CD14-positive monocyte (primary cell): Measurements from ENCODE around the gene GULP1. TPM values are rescaled to one million over a fixed set of nuclear protein-coding genes. Genes with fewer than 3 reads are reported as not detected.

Experiments used
- DNase-seq, 3 donors: peaks; one replicate each; pipeline ENCODE4 v3.0.0-alpha.2; 2011 to 2022
- H2AFZ ChIP-seq: 2 replicates; pipeline ENCODE4 v1.6.0; 2012; ENCODE audit warnings: mild to moderate bottlenecking, low read depth, low read length, inconsistent platforms; ENCODE audit not compliant: insufficient read depth, poor library complexity, severe bottlenecking
- H3K27ac ChIP-seq, 2 donors: 1 replicate in 1 of 2; 2 replicates in 1 of 2; pipeline ENCODE4 v1.5.1; 2012 to 2013; ENCODE audit warnings: low read length in 2 of 2, control low read depth in 1 of 2, inconsistent platforms in 1 of 2, low read depth in 1 of 2, mild to moderate bottlenecking in 1 of 2
- H3K27me3 ChIP-seq, 2 donors: one replicate each; pipeline versions ENCODE4 v1.6.0 to v1.6.1; 2011 to 2013; ENCODE audit warnings: low read length in 2 of 2; ENCODE audit not compliant: control insufficient read depth in 2 of 2, insufficient read depth in 2 of 2
- H3K36me3 ChIP-seq, 2 donors: replicated peaks in 1 of 2; 1 replicate in 1 of 2; 2 replicates in 1 of 2; pipeline versions ENCODE4 v1.5.1 to v1.6.1; 2012 to 2013; ENCODE audit warnings: low read length in 2 of 2, control low read depth in 1 of 2, inconsistent platforms in 1 of 2, mild to moderate bottlenecking in 1 of 2; ENCODE audit not compliant: insufficient read depth in 2 of 2, control insufficient read depth in 1 of 2
- H3K4me1 ChIP-seq, 2 donors: 1 replicate in 1 of 2; 2 replicates in 1 of 2; pipeline versions ENCODE4 v1.5.1 to v1.6.1; 2012 to 2013; ENCODE audit warnings: low read length in 2 of 2, control low read depth in 1 of 2, inconsistent platforms in 1 of 2, mild to moderate bottlenecking in 1 of 2, moderate library complexity in 1 of 2; ENCODE audit not compliant: insufficient read depth in 2 of 2, control insufficient read depth in 1 of 2
- H3K4me2 ChIP-seq: replicated peaks from 2 replicates; pipeline ENCODE3; 2012; ENCODE audit warnings: low read length, moderate library complexity, mild to moderate bottlenecking; ENCODE audit not compliant: poor library complexity, severe bottlenecking; ENCODE audit errors: extremely low read depth
- H3K4me3 ChIP-seq, 3 experiments: fragments of 200-600 bp in 1 of 3; sonication (generic) in 1 of 3; replicated peaks in 1 of 3; 1 replicate in 2 of 3; 2 replicates in 1 of 3; pipeline ENCODE4 v1.5.1; 2011 to 2013; ENCODE audit warnings: low read length in 3 of 3, mild to moderate bottlenecking in 3 of 3, control low read depth in 2 of 3, low read depth in 2 of 3, inconsistent platforms in 1 of 3, moderate library complexity in 1 of 3
- H3K79me2 ChIP-seq: 2 replicates; pipeline ENCODE4 v1.6.0; 2012; ENCODE audit warnings: mild to moderate bottlenecking, control low read depth, inconsistent platforms, low read length, moderate library complexity; ENCODE audit not compliant: insufficient read depth
- H3K9ac ChIP-seq: 2 replicates; pipeline ENCODE4 v1.6.0; 2017; ENCODE audit warnings: low read length, mild to moderate bottlenecking; ENCODE audit not compliant: insufficient read depth, poor library complexity, severe bottlenecking
- H3K9me3 ChIP-seq, 2 donors: replicated peaks in 1 of 2; 1 replicate in 1 of 2; 2 replicates in 1 of 2; pipeline versions ENCODE4 v1.5.1 to v1.6.1; 2012 to 2013; ENCODE audit warnings: low read length in 2 of 2, control low read depth in 1 of 2; ENCODE audit not compliant: control insufficient read depth in 1 of 2, insufficient read depth in 1 of 2
- H4K20me1 ChIP-seq: 2 replicates; pipeline ENCODE4 v1.6.0; 2012; ENCODE audit warnings: mild to moderate bottlenecking, low read length, control low read depth, moderate library complexity; ENCODE audit not compliant: insufficient read depth
- H3K27ac Mint-ChIP-seq, 7 donors: one replicate each; pipeline ENCODE4 v1.8.0; 2020; ENCODE audit warnings: mild to moderate bottlenecking in 7 of 7, mixed read lengths in 7 of 7, moderate library complexity in 6 of 7, inconsistent platforms in 2 of 7
- H3K27me3 Mint-ChIP-seq, 3 donors: one replicate each; pipeline ENCODE4 v1.8.0; 2021 to 2022; ENCODE audit warnings: low read depth in 3 of 3, mild to moderate bottlenecking in 3 of 3, mixed read lengths in 3 of 3, moderate library complexity in 3 of 3, inconsistent platforms in 1 of 3
- H3K36me3 Mint-ChIP-seq, 2 donors: one replicate each; pipeline ENCODE4 v1.8.0; 2020; ENCODE audit warnings: mixed read lengths in 2 of 2, inconsistent platforms in 1 of 2, mild to moderate bottlenecking in 1 of 2
- H3K4me1 Mint-ChIP-seq: one replicate; pipeline ENCODE4 v1.8.0; 2020; ENCODE audit warnings: mild to moderate bottlenecking, mixed read lengths
- H3K4me3 Mint-ChIP-seq, 2 donors: one replicate each; pipeline ENCODE4 v1.8.0; 2020; ENCODE audit warnings: mild to moderate bottlenecking in 2 of 2, mixed read lengths in 2 of 2, moderate library complexity in 1 of 2
- H3K9me3 Mint-ChIP-seq, 7 donors: one replicate each; pipeline ENCODE4 v1.8.0; 2020 to 2022; ENCODE audit warnings: mixed read lengths in 7 of 7, mild to moderate bottlenecking in 6 of 7, moderate library complexity in 6 of 7, inconsistent platforms in 2 of 7
- WGBS: methylation state at CpG from one replicate; pipeline ENCODE4 v1.1.5; 2013; ENCODE audit warnings: missing lambda C conversion rate; ENCODE audit not compliant: insufficient coverage; 5-methylcytosine and 5-hydroxymethylcytosine counted together
- intact Hi-C, 2 donors: fragments of 100-400 bp; cut with micrococcal nuclease; formaldehyde crosslinking; loops; one replicate each; pipeline versions ENCODE4 v1.15.0 to v1.15.1; 2023
- polyA plus RNA-seq, 3 donors: library from polyadenylated mRNA; depleted of rRNA in 1 of 3; unstranded in 2 of 3; stranded (reverse) in 1 of 3; fragments of 300-500 nt in 2 of 3; fragments of >200 nt in 1 of 3; fragmentation: Illumina TruSeq in 2 of 3; gene quantifications; 1 replicate in 2 of 3; 2 replicates in 1 of 3; pipeline ENCODE4 v1.2.3, GENCODE V29; 2012 to 2021
- TF ChIP-seq, protein P1 (sequence below): fragments of 200-600 bp; IDR thresholded peaks from one replicate; pipeline ENCODE4 v1.8.0; 2022; ENCODE audit warnings: antibody characterized with exemption, mild to moderate bottlenecking

GULP1 gene
- polyA plus RNA-seq, 3 donors: not detected

DNA sequence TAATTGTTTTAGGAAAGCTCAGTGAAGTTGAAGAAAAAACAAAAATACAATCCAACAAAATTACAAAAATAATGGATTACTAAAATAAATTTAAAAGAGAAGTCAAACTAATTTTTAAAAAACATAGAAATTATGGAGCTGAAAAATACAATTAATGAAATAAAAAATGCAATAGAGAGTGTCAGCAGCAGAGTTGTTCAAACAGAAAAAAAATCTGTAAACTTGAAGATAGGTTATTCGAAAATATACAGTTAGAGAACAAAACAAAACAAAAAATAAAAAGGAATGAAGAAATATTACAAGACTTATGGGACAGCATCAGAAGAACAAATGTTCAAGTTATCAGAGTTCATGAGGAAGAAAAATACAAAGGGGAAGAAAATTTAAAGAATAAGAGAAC is 114.7 kb downstream of the GULP1 start:
- H3K4me2 ChIP-seq: no peak overlapping the region
- H3K4me3 ChIP-seq: no peak overlapping the region
- H3K9ac ChIP-seq: no peak overlapping the region
- no peak overlapping the region for H3K27ac ChIP-seq
- H3K9me3 Mint-ChIP-seq: peaks cover 3 to 22% (median 11%) of the 10 kb centered on the region in 7 donors
- H2AFZ ChIP-seq: no peak overlapping the region
- peaks cover 20 to 22% of the 10 kb centered on the region in 2 donors for H3K9me3 ChIP-seq
- H3K4me1 ChIP-seq: no peaks in the 10 kb centered on the region
- intact Hi-C loops: no loop called here
- H3K4me3 Mint-ChIP-seq: no peak overlapping the region
- H4K20me1 ChIP-seq: no peaks in the 10 kb centered on the region
- H3K36me3 ChIP-seq: no peaks in the 10 kb centered on the region
- H3K27ac Mint-ChIP-seq: no peak overlapping the region
- WGBS: no CpG with 5 or more reads among the region's 1 CpG
- DNase-seq: no peak
- TF ChIP-seq, protein P1, sequence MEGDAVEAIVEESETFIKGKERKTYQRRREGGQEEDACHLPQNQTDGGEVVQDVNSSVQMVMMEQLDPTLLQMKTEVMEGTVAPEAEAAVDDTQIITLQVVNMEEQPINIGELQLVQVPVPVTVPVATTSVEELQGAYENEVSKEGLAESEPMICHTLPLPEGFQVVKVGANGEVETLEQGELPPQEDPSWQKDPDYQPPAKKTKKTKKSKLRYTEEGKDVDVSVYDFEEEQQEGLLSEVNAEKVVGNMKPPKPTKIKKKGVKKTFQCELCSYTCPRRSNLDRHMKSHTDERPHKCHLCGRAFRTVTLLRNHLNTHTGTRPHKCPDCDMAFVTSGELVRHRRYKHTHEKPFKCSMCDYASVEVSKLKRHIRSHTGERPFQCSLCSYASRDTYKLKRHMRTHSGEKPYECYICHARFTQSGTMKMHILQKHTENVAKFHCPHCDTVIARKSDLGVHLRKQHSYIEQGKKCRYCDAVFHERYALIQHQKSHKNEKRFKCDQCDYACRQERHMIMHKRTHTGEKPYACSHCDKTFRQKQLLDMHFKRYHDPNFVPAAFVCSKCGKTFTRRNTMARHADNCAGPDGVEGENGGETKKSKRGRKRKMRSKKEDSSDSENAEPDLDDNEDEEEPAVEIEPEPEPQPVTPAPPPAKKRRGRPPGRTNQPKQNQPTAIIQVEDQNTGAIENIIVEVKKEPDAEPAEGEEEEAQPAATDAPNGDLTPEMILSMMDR: no peak
- no peaks in the 10 kb centered on the region for H3K4me1 Mint-ChIP-seq
- no peaks in the 10 kb centered on the region for H3K27me3 Mint-ChIP-seq
- H3K79me2 ChIP-seq: no peaks in the 10 kb centered on the region
- no peaks in the 10 kb centered on the region for H3K36me3 Mint-ChIP-seq
- H3K27me3 ChIP-seq: no peaks in the 10 kb centered on the region

GRCh38 chr2:188410504-188411235 is 119.0 kb downstream of the GULP1 start:
- intact Hi-C loops: no loop called here

More at GRCh38 chr2:188410504-188411235, 119.0 kb downstream of the GULP1 start:
- Mint-ChIP-seq H3K27me3 (peaks cover 0 to 1% (median 0%) of the 10 kb centered on the region in 3 donors), H3K36me3 (no peaks in the 10 kb centered on the region), H3K9me3 (peaks cover 4 to 13% (median 6%) of the 10 kb centered on the region in 7 donors), H3K4me3 (no peak overlapping the region), H3K27ac (no peak overlapping the region), H3K4me1 (no peaks in the 10 kb centered on the region)
- Histone ChIP-seq H3K27me3 (no peaks in the 10 kb centered on the region), H3K4me2 (no peak overlapping the region), H3K9ac (no peak overlapping the region), H3K27ac (no peak overlapping the region), H4K20me1 (no peaks in the 10 kb centered on the region), H3K79me2 (no peaks in the 10 kb centered on the region), H3K36me3 (no peaks in the 10 kb centered on the region), H3K4me3 (no peak overlapping the region), H3K4me1 (no peaks in the 10 kb centered on the region), H2AFZ (no peak overlapping the region), H3K9me3 (peaks cover 8 to 11% of the 10 kb centered on the region in 2 donors)
- DNase-seq: no peak
- 93% methylated on average over 3 of the region's 5 CpGs for WGBS
- TF ChIP-seq, protein P1: no peak
